GM12878 (cell line): ENCODE results near the gene SPATA46. TPM values are rescaled to one million over a fixed set of nuclear protein-coding genes. Genes with fewer than 3 reads are reported as not detected.

ENCODE experiments used
- ATAC-seq: fragments of 200-7000 bp; cut with Tn5 transposase; 3 replicates; pipeline ENCODE4 v1.9.1; 2020; ENCODE audit warnings: mild to moderate bottlenecking, moderate library complexity
- BruUV-seq: library from RNA; stranded (reverse); fragments of 400-500 nt; replicated peaks from 2 replicates; lab custom pipeline; 2021; lab: Mats Ljungman, UMichigan
- CTCF ChIA-PET: fragments of 300-600 bp; sonication (Branson Sonifier 250); formaldehyde crosslinking; extraction: SDS; loops from one replicate; lab custom pipeline; 2021; ENCODE audit warnings: inconsistent platforms; lab: Yijun Ruan, JAX
- POLR2A ChIA-PET: fragments of 350-600 bp; formaldehyde crosslinking; extraction: SDS; loops from one replicate; lab custom pipeline; 2021; ENCODE audit warnings: inconsistent platforms; lab: Charles Lee
- RAD21 ChIA-PET: fragments of 300-600 bp; sonication (Branson Sonifier 250); formaldehyde crosslinking; loops from one replicate; lab custom pipeline; 2023; ENCODE audit warnings: antibody characterized with exemption; ENCODE audit not compliant: unreplicated experiment; lab: Charles Lee
- SMC1A ChIA-PET: fragments of 300-600 bp; sonication (Branson Sonifier 250); formaldehyde crosslinking; loops from one replicate; lab custom pipeline; 2023; ENCODE audit not compliant: unreplicated experiment, uncharacterized antibody; lab: Charles Lee
- DNase-seq: peaks from one replicate; pipeline ENCODE4 v3.0.0-alpha.2; 2011; ENCODE audit warnings: low read depth, low spot score
- FAIRE-seq: peaks from 3 replicates; lab custom pipeline; 2011; peaks lifted over from hg19 to GRCh38; lab: Jason Lieb, UNC
- H2AFZ ChIP-seq: 2 replicates; pipeline ENCODE4 v1.6.0; 2011; ENCODE audit warnings: low read depth, low read length, control low read depth; ENCODE audit not compliant: control insufficient read depth
- H3K27ac ChIP-seq: 2 replicates; pipeline ENCODE4 v1.5.1; 2011; ENCODE audit warnings: control low read depth; ENCODE audit not compliant: control insufficient read depth, insufficient read depth
- H3K27me3 ChIP-seq, 2 experiments: replicated peaks in 1 of 2; 2 replicates each; pipeline versions ENCODE4 v1.6.0 to v1.6.1; 2011; ENCODE audit warnings: low read length in 1 of 2; ENCODE audit not compliant: control insufficient read depth in 2 of 2, insufficient read depth in 2 of 2
- H3K36me3 ChIP-seq, 2 experiments: 2 replicates each; pipeline ENCODE4 v1.5.1; 2011; ENCODE audit warnings: low read length in 1 of 2; ENCODE audit not compliant: control insufficient read depth in 2 of 2, insufficient read depth in 2 of 2
- H3K4me1 ChIP-seq: 2 replicates; pipeline ENCODE4 v1.6.1; 2011; ENCODE audit warnings: mild to moderate bottlenecking, low read length, moderate library complexity, mixed read lengths; ENCODE audit not compliant: control insufficient read depth, insufficient read depth
- H3K4me2 ChIP-seq: 2 replicates; pipeline ENCODE4 v1.6.0; 2011; ENCODE audit warnings: control low read depth; ENCODE audit not compliant: control insufficient read depth, insufficient read depth
- H3K4me3 ChIP-seq: fragments of 200-600 bp; sonication (generic); 2 replicates; pipeline ENCODE4 v1.5.1; 2016
- H3K79me2 ChIP-seq: 2 replicates; pipeline ENCODE4 v1.6.0; 2011; ENCODE audit warnings: low read length; ENCODE audit not compliant: control insufficient read depth, insufficient read depth
- H3K9ac ChIP-seq: 2 replicates; pipeline ENCODE4 v1.8.0; 2011; ENCODE audit warnings: low read length, control low read depth, mixed read lengths; ENCODE audit not compliant: control insufficient read depth, insufficient read depth
- H3K9me3 ChIP-seq: replicated peaks from 3 replicates; pipeline ENCODE4 v1.5.1; 2011; ENCODE audit warnings: mild to moderate bottlenecking, low read length; ENCODE audit not compliant: control insufficient read depth, insufficient read depth
- H4K20me1 ChIP-seq: 2 replicates; pipeline ENCODE4 v1.6.0; 2011; ENCODE audit not compliant: control insufficient read depth, insufficient read depth
- ATF7 ChIP-seq: fragments of 450-650 bp; IDR thresholded peaks from 2 replicates; pipeline ENCODE4 v1.6.1; 2016; ENCODE audit warnings: low read depth, mild to moderate bottlenecking
- BCL11A ChIP-seq: IDR thresholded peaks from 2 replicates; pipeline ENCODE4 v1.6.1; 2011; ENCODE audit warnings: low read depth, low read length
- CHD1 ChIP-seq: IDR thresholded peaks from 2 replicates; pipeline ENCODE4 v1.6.1; 2012; ENCODE audit warnings: low read depth, low read length, improper control_type of control experiment
- CREM ChIP-seq: IDR thresholded peaks from 2 replicates; pipeline ENCODE4 v1.6.1; 2014; ENCODE audit warnings: antibody characterized with exemption, low read depth
- JUND ChIP-seq: IDR thresholded peaks from 2 replicates; pipeline ENCODE4 v1.6.1; 2012; ENCODE audit warnings: low read depth, mild to moderate bottlenecking, low read length, improper control_type of control experiment, moderate library complexity
- MEF2A ChIP-seq: IDR thresholded peaks from 2 replicates; pipeline ENCODE4 v1.6.1; 2011; ENCODE audit warnings: low read depth, mild to moderate bottlenecking, low read length, moderate library complexity; ENCODE audit not compliant: insufficient read depth
- NFYA ChIP-seq: IDR thresholded peaks from 2 replicates; pipeline ENCODE4 v1.6.1; 2011; ENCODE audit warnings: low read depth, mild to moderate bottlenecking, low read length, improper control_type of control experiment, borderline replicate concordance
- PAX8 ChIP-seq: fragments of 450-650 bp; IDR thresholded peaks from 2 replicates; pipeline ENCODE4 v1.6.1; 2017; ENCODE audit warnings: mild to moderate bottlenecking, moderate library complexity
- ZNF217 ChIP-seq: fragments of 450-650 bp; IDR thresholded peaks from 2 replicates; pipeline ENCODE4 v1.6.1; 2017; ENCODE audit warnings: antibody characterized with exemption, mild to moderate bottlenecking
- ZNF384 ChIP-seq: IDR thresholded peaks from 2 replicates; pipeline ENCODE4 v1.6.1; 2012; ENCODE audit warnings: low read depth, mild to moderate bottlenecking, low read length, improper control_type of control experiment, borderline replicate concordance
- WGBS: methylation state at CpG from one replicate; pipeline ENCODE4 v1.1.6; 2016; ENCODE audit warnings: low lambda C conversion rate; ENCODE audit not compliant: insufficient replicate concordance, insufficient coverage; ENCODE audit errors: missing lambda C conversion rate; 5-methylcytosine and 5-hydroxymethylcytosine counted together
- in situ Hi-C: fragments of 300-500 bp; cut with MboI; formaldehyde crosslinking; loops from 9 replicates; pipeline ENCODE4 v1.14.3; 2018; ENCODE audit warnings: mixed read lengths
- intact Hi-C: fragments of 100-400 bp; cut with micrococcal nuclease; formaldehyde crosslinking; loops from one replicate; pipeline ENCODE4 v1.14.2; 2022; ENCODE audit not compliant: unreplicated experiment
- polyA plus RNA-seq, 11 experiments: library from polyadenylated mRNA; depleted of rRNA in 4 of 11; unstranded in 6 of 11; stranded (reverse) in 5 of 11; fragments of >200 nt; fragmentation: Nextera tagmentation in 4 of 11; fragmentation: Illumina TruSeq in 1 of 11; extraction: Ambion mirVana in 4 of 11; extraction: Trizol in 1 of 11; gene quantifications; 1 replicate in 1 of 11; 2 replicates in 10 of 11; pipeline versions ENCODE4 v1.2.1 to v1.2.3, GENCODE V29; 2011 to 2016; ENCODE audit warnings: inconsistent platforms in 2 of 11, missing spikeins in 2 of 11, low read depth in 1 of 11
- total RNA-seq, 4 experiments: library from RNA; depleted of rRNA in 3 of 4; stranded (reverse); fragments of >200 nt in 3 of 4; fragmentation: Illumina TruSeq in 1 of 4; extraction: Trizol in 1 of 4; gene quantifications; 2 replicates each; pipeline versions ENCODE4 v1.2.1 to v1.2.3, GENCODE V29; 2013 to 2021
- TF ChIP-seq, protein P1 (sequence below): IDR thresholded peaks from 2 replicates; pipeline ENCODE4 v1.6.1; 2012; ENCODE audit warnings: low read depth, low read length, improper control_type of control experiment
- TF ChIP-seq, protein P2 (sequence below): IDR thresholded peaks from 2 replicates; pipeline ENCODE4 v1.6.1; 2011; ENCODE audit warnings: low read depth, low read length, improper control_type of control experiment, borderline replicate concordance
- TF ChIP-seq, protein P3 (sequence below): fragments of 450-650 bp; formaldehyde crosslinking; IDR thresholded peaks from 2 replicates; pipeline ENCODE4 v1.4.0; 2022; ENCODE audit warnings: mild to moderate bottlenecking, moderate library complexity

Gene SPATA46
- total and polyA plus RNA-seq, 10 of the 15 experiments (the other 5 are each of a cell fraction or from before 2014, with no cell fraction given) = not detected

DNA sequence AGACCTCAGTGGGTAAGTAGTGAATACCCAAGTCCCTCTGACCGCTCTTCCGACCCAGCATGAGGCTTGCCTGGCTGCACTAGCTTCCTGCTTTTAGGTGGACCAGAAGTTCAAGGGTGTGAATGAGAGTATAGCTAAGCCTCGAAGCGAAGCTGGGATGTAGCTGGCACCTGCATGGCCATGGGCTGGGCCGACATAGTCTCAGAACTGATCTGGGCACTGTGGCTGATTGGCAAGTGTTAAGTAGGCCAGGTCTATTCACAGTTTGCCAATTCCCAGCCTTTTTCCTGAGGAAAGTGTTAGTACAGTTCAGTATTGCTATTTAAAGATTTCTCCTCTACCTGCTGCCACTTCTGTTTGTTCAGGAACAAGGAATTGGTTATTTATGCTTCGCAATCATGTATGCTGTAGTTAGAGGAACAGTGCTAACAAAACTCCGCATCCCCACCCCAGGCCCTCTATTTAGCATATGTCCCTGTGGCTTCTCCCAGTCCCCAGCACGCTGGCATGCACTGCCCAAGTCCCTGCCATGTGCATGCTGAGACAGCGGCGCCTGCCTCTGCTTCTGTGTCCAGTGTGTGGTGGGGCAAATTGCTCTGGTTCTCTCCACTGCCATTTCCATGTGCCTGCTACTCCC, 16.3 kb downstream of the SPATA46 start:
- CTCF ChIA-PET = interaction anchor here (0.7 to 8.0 kb wide), 7 partner anchors 11 to 815 kb away, joined by 3 to 104 read pairs (median 4); no protein-coding TSS in a partner anchor
- no peak overlapping the region for H3K9ac ChIP-seq
- intact Hi-C loops (no loop called here), in situ Hi-C loops (no loop called here)
- H3K27ac ChIP-seq = no peak overlapping the region
- no peaks in the 10 kb centered on the region for H4K20me1 ChIP-seq
- POLR2A ChIA-PET = no interaction called here
- TF ChIP-seq ATF7 (no peak), MEF2A (no peak), CHD1 (no peak), BCL11A (no peak), ZNF217 (no peak), ZNF384 (no peak), PAX8 (no peak), NFYA (no peak), CREM (no peak), JUND (no peak)
- TF ChIP-seq, protein P1, sequence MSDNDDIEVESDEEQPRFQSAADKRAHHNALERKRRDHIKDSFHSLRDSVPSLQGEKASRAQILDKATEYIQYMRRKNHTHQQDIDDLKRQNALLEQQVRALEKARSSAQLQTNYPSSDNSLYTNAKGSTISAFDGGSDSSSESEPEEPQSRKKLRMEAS = no peak
- TF ChIP-seq, protein P2, sequence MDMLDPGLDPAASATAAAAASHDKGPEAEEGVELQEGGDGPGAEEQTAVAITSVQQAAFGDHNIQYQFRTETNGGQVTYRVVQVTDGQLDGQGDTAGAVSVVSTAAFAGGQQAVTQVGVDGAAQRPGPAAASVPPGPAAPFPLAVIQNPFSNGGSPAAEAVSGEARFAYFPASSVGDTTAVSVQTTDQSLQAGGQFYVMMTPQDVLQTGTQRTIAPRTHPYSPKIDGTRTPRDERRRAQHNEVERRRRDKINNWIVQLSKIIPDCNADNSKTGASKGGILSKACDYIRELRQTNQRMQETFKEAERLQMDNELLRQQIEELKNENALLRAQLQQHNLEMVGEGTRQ = no peak
- TF ChIP-seq, protein P3, sequence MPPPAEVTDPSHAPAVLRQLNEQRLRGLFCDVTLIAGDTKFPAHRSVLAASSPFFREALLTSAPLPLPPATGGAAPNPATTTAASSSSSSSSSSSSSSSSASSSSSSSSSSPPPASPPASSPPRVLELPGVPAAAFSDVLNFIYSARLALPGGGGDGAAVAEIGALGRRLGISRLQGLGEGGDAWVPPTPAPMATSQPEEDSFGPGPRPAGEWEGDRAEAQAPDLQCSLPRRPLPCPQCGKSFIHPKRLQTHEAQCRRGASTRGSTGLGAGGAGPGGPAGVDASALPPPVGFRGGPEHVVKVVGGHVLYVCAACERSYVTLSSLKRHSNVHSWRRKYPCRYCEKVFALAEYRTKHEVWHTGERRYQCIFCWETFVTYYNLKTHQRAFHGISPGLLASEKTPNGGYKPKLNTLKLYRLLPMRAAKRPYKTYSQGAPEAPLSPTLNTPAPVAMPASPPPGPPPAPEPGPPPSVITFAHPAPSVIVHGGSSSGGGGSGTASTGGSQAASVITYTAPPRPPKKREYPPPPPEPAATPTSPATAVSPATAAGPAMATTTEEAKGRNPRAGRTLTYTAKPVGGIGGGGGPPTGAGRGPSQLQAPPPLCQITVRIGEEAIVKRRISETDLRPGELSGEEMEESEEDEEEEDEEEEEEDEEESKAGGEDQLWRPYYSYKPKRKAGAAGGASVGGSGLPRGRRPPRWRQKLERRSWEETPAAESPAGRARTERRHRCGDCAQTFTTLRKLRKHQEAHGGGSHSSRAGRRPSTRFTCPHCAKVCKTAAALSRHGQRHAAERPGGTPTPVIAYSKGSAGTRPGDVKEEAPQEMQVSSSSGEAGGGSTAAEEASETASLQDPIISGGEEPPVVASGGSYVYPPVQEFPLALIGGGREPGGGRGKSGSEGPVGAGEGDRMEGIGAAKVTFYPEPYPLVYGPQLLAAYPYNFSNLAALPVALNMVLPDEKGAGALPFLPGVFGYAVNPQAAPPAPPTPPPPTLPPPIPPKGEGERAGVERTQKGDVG (CRISPR knock-in tag) = no peak
- BruUV-seq = no TSS peak
- H3K4me2 ChIP-seq = no peak overlapping the region
- no peak overlapping the region for H2AFZ ChIP-seq
- WGBS = 44% methylated on average over 10 of the region's 10 CpGs
- no peaks in the 10 kb centered on the region for H3K79me2 ChIP-seq
- ATAC-seq (no peak), DNase-seq (no peak), FAIRE-seq (no peak)
- RAD21 ChIA-PET = interaction anchor here (0.8 to 3.3 kb wide), 4 partner anchors 30 to 316 kb away, joined by 3 to 29 read pairs (median 4); no protein-coding TSS in a partner anchor
- no peak overlapping the region for H3K4me3 ChIP-seq
- peaks cover 17% of the 10 kb centered on the region for H3K4me1 ChIP-seq
- SMC1A ChIA-PET = interaction anchor here (1.2 to 3.5 kb wide), 6 partner anchors 12 to 270 kb away, joined by 3 to 31 read pairs (median 8); no protein-coding TSS in a partner anchor
- no peaks in the 10 kb centered on the region; a peak in 1 of 4 replicates for H3K27me3 ChIP-seq
- H3K9me3 ChIP-seq = no peaks in the 10 kb centered on the region
- no peaks in the 10 kb centered on the region for H3K36me3 ChIP-seq
